Stimulated activated CD4-positive, alpha-beta T cell treated with anti-CD3 and anti-CD28 coated beads, TNF-alpha, amount 100 ng/mL, for 1 hour (primary cell): Measurements from ENCODE around the gene LEMD1.
"Not testable (repeated sequence)": the region's sequence is repeated elsewhere in the genome, so short reads cannot be mapped to it uniquely, and the experiment has no call there.

Experiments used
- DNase-seq, 3 donors: peaks; one replicate each; pipeline ENCODE4 v3.0.0-alpha.2; 2020; ENCODE audit warnings: low read depth in 3 of 3, low spot score in 1 of 3

The LEMD1 gene

GRCh38 chr1:205382561-205382960, 39.3 kb downstream of the LEMD1 start:
- DNase-seq, result no peak

DNA sequence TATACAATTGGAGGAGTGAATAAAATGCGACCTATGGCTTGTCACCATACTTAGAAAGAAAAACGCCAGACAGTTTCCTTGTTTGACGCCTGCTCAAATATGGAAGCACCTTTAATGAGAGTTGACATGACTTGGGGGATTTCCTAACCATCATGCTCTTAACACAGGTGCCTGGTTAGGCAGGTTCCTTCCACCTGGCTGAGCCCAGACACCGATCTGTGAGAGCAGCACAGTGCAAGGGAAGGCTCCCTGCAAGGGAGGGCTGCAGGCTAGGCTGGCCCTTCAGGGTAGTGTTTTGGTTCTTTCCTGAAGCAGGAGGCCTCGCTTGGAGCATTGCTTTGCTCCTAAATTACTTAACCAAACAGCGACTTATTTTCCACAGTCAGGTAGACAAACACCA, 40.6 kb downstream of the LEMD1 start:
- no peak for DNase-seq

GRCh38 chr1:205380882-205381281, 41.0 kb downstream of the LEMD1 start:
- no peak for DNase-seq

GRCh38 chr1:205379056-205379455, 42.8 kb downstream of the LEMD1 start:
- no peak for DNase-seq

DNA sequence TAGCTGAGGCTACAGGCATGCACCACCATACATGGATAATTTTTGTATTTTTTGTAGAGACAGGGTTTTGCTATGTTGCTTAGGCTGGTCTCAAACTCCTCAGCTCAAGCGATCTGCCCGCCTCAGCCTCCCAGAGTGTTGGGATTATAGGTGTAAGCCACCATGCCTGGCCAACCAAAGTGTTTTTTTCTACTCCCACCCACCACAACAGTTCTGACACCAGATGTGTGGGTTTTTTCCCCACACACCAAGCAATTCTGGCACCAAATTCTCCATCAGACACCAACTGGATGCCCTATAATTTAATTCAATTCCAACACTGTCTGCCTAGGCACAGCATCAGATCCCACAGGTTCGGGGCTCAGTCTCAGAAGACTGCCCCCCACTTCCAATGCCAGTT, 44.5 kb downstream of the LEMD1 start:
- DNase-seq, result no peak

- DNase-seq, result no peak
These were observed 45.1 kb downstream of the LEMD1 start for GRCh38 chr1:205376739-205377138.

GRCh38 chr1:205375835-205376545, 45.9 kb downstream of the LEMD1 start:
- DNase-seq, result no peak

- DNase-seq, result no peak
These were observed 47.4 kb downstream of the LEMD1 start for GRCh38 chr1:205374210-205375078.

- DNase-seq, result no peak
These were observed 48.1 kb downstream of the LEMD1 start for GRCh38 chr1:205373798-205374175.

DNA sequence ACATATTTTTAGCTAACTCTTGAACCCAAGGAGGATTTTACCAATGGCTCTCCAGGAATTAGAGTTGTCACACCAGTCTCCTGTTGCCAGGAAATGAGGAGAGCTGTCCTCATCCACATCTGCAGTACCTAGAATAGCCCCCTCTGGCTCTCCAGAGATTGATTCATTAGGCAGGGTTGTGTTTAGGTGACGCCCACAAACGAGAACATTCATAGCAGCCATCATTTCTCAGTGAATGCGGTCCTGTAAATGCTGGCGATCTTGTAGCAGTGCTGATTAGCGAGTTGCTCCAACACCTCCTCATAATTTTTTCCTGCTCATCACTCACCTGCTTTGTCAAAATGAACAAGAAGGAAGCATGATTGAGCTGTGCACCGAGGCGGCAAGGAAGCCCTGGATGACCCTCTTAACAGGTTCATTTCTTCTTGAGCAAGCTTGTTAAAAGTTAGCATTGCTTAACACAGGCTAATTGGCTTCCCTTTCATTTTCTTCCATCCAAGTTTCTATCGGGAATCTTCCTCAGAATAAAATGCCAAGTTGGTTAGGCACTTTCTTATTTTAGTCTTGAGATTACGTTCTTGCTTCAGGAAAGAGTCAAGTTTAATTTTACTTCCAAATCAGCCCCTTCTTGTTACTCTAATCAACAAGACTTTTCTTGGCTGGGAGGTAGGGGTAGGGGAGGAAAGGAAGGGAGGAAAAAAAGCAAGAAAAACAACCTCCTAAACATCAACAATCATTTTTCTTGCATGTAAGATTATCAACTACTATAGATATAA, 48.6 kb downstream of the LEMD1 start:
- no peak for DNase-seq

GRCh38 chr1:205371871-205372660, 49.8 kb downstream of the LEMD1 start:
- no peak for DNase-seq

- DNase-seq, result no peak
These were observed 51.1 kb downstream of the LEMD1 start for GRCh38 chr1:205370780-205371179.

DNA sequence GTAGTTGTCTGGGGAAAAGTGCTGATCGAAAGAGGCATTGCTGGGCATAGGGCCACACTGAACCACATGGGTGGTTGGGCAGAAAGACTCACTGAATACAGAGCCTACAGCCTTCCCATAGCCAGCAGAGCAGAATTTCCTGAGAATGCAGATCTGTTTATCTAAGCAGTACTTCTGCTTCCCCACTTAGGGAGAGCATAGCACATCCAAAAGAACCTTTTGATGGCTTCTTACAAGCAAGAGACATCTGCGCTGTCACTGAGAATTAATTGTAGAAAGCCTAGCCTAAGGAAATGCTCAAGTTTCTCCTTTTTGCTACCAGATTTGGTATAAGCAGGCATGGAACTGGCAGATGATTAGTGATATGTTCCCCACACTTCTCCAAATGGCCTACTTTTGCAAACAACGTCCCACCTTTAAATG, 52.1 kb downstream of the LEMD1 start:
- no peak for DNase-seq

DNA sequence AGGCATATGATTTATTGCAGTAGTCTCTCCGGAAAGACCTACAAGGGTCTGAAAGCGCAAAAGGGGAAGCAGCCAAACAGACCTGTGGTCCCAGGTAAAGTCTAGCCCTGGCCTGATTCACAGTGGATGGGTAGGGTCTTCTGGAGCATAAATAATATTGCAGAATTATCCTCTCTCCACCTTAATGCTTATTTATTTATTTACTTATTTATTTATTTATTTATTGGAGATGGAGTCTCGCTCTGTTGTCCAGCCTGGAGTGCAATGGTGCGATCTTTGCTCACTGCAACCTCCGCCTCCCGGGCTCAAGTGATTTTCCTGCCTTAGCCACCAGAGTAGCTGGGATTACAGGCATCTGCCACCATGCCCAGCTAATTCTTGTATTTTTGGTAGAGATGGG, 53.4 kb downstream of the LEMD1 start:
- no peak for DNase-seq

GRCh38 chr1:205365945-205366463, 55.9 kb downstream of the LEMD1 start:
- DNase-seq, result no peak

GRCh38 chr1:205365086-205365485, 56.8 kb downstream of the LEMD1 start:
- DNase-seq, result not testable (repeated sequence)

GRCh38 chr1:205360891-205361290, 61.0 kb downstream of the LEMD1 start:
- DNase-seq, result no peak

DNA sequence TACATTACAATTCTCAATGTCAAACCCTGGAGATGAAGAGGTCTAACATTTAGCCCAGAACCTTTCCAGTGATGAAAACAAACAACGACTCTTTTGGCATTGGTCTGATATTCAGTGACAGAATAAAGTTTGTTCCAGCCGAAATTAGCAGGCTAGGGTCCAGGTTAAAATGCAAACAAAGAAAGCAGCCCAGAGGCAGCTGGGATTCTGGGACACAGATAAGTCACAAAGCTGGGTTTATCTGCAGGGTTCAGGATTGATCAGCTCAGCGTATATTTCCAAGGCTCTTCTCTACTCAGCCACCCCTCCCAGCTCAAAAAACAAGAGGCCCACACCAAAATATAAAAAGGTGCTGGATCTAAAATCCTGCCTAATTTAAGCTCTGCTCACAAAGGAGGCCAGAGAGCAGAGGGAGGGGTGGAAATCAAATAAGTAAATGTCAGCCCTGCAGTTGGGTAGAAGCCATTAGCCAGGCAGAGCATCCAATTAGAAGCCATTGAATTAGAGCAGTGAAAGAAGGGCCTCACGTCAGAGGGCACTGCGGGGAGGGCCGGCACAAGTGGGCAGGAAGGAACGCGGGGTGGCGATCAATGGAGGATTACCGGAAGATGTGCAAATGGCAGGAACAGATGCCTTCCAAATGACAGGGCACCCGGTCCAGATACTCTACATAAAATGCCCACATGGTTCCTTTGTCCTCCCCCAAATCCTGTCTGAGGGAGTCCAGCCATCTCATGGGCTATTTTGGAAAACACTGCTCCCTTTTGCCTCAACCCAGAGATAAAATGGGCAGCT, 61.9 kb downstream of the LEMD1 start:
- no peak for DNase-seq

- no peak for DNase-seq
These were observed 63.3 kb downstream of the LEMD1 start for GRCh38 chr1:205358579-205358978.

DNA sequence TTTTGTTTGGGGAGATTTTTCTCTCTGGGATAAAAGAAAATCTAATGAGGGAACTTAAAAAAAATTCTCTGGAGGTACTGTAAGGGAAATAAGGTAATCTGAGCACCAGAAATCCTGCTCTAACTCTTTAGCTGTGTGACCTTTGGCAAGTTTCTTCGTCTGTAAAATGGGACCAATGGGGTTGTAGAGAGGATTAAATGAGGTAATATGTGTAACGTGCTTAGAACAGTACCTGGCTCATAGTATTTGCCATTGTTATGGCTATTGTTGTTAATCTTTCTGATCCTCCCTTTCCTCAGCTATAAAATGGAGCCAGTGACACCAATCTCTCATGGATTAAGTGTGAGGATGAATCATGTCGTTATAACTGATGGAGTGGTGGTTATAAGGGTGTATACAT, 64.3 kb downstream of the LEMD1 start:
- DNase-seq, result no peak
